HG03280 (cell line): ENCODE results near the gene PTGIR.
"Not testable (repeated sequence)": the region's sequence is repeated elsewhere in the genome, so short reads cannot be mapped to it uniquely, and the experiment has no call there.

Source experiments
- ATAC-seq: cut with Tn5 transposase; IDR thresholded peaks from one replicate; pipeline ENCODE4 v1.9.1; 2021; ENCODE audit warnings: mild to moderate bottlenecking, moderate library complexity; ENCODE audit not compliant: unreplicated experiment

Gene PTGIR

DNA sequence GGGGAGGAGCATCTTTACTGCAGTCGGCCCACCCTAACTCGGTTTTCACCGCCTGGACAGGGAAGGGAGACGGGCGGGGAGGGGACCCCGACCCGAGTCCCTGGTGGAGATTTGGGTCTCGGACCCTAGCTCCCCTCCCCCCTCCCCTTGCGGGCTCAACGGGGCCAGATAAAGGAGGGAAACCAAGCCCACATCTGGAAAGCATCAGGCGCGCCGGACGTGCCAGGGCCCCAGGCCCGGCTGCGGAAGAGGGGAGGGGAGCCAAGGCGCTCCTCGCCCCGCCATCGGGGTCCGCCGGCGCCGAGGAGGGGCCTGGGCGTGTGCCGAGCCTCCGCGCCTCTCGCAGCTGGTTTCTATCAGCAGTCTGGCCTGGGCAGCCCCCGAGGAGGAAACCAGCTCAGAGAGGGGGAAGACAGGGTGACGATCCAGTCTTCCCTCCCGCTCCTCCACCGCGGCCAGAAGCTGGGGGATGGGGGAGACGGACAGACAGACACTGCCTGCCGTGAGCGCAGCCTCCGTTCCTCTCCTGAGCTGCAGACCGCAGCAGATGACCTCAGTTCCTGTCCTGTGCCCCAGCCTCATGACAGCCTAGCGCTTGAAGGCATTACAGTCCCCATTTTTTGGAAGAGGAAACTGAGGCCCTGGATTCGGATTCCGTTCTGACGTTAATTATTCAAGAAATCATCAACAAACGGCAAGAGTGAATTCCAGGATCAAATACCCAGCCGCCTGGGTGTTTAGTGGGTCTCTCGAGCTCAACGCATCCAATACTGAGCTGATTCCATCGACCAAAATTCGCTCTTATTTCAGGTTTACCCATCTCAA, 14.7 kb upstream of the PTGIR start:
- no peak for ATAC-seq

DNA sequence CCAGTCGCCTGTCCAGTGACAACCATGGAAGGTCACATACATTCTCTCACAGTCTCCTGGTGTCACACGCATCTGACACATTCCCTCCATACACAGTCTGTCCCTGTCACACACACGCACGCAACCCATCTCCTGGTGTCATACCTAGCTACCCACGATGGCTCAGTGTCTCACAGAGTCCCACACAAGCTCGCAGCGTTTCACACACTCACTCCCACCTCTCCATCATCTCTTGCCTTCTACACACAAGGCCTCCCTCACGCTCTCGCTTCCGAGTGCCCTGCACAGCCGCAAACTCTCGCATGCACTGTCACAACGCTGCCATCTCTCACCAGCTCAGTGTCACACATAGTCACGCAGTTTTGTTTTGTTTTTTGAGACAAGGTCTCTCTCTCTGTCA, 12.3 kb upstream of the PTGIR start:
- ATAC-seq: no peak

DNA sequence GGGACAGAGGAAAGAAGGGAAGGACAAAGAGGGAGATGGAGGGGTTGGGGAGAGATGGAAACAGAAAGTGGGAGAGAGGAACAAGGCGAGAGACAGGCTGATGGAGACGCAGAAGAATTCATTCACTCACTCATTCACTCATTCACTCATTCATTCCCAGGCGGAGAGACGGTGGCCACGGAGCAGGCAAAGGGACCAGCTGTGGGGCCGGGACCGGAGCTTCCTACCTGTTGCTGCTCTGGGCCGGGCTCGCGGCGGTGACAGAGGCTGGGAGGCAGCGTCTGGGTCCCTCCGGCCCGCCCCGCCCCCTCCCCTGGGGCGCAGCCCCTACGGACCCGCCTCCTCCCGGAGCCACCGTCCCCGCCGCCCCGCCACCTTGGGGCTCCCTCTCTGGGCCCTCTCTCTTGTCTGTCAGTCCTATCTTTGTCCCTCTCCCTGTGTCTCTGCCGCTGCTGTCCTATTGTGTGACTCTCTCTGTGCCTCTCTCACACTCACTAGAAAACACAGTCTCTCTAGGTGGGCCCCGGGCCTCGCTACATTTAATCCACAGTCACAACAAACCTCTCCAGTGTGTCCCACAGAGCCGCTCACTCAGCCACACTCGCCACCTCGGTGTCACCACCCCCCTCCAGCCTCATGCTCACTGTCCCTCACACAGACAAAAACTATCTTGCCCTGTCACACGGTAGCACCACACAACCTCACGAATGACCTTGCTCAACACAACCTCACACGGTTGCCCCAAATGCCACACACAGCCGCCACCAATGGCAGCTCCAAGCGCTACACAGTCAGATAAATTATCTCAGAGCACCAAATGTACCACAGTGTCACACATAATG, 11.3 kb upstream of the PTGIR start, which contains the start of gene GNG8:
Gene GNG8, minus strand, starts transcription at position 283 of the 842 bp plus-strand sequence. CDS start 1,520 bp downstream, outside the sequence.
- ATAC-seq: no peak

DNA sequence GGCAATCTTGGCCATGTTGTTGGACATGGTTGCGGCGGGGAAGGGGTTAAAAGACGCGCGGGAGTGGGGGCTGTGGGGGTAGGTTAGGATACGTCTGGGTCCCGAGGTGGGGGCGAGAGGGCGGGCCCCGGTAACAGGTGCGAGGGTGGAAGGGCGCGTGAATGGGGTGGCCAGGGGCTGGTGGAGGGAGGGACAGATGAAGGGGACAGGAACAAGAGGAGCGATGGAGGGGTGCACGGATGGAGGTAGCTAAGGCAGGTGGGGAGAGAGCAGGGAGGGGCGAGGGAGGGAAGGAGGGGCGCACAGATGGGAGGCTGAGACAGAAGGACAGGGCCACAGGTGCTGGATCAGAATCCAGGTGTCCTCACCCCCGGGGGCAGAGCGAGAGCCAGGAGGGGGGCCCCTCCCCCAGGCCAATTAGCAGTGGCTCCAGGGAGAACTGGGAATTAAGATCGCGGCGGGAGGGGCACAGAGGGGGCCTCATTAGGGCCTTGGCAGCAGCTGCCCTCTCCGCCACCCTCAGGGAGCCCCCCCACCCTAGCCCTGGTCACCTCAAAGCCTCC, 9.8 kb upstream of the PTGIR start:
- ATAC-seq: no peak

DNA sequence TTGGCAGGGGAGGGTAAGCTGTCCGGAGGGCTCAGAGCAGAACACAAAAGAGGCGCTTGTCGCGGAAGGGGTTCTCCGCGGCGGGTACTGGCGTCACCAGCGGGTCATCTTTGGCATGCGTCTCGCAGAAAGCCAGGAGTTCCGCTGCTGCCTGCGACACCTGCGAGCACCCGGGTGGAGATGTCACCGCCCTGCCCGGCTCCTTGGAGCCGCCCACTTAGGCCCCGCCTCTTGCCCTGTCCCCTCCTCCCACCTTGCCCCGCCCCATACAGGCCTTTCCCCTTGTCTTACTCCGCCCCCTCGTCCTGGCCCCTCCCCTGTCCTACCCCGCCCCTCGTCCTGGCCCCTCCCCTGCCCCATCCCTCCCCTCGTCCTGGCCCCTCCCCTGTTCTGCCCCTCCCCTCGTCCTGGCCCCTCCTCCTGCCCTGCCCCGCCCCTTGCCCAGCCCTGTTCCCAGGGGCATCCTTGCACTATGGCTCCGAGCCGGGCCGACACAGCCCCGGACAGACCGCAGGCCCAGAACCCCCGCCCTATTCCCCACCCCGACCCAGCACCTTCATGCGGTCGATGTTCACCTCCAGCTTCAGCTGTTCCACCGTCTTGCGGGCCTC, 9.3 kb upstream of the PTGIR start:
- peak; percentile 70 for ATAC-seq

DNA sequence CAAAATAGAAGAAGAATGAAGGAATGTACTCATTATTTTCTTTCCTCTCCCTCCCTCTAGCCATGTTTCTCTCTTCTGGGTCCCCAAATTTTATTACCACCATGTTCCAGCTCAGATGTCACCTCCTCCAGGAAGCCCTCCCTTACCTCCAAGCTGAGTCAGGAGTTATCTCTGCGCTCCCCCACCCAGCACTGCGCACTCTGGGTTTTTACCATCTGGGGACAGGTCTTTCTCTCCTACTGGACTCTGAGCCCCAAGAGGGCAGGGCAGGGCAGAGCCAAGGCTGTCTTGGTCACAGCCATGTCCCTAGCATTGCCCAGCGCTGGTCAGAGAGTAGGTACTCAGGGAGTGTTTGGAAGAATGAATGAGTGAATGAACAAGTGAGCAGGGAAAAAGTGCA, 8.2 kb upstream of the PTGIR start:
- no peak for ATAC-seq

DNA sequence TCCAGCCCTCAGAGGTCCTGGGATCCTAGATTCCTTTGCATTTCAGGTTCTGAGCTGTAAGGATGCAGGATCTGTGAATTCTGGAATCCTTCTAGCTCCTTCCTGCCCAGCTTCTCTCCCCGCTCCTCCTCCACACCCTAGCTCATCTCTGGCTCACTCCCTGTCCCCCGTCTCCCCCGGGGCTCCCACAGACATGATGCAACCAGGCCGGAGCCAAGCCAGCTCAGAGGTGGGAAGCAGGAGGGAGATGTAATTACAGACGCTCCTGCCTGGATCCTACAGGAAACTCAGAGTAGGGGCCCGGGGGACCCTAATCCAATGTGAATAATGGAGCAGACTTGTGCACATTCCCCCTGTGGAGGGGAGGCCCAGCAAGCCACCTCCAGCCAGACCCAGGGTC, 6.6 kb upstream of the PTGIR start:
- ATAC-seq: no peak

DNA sequence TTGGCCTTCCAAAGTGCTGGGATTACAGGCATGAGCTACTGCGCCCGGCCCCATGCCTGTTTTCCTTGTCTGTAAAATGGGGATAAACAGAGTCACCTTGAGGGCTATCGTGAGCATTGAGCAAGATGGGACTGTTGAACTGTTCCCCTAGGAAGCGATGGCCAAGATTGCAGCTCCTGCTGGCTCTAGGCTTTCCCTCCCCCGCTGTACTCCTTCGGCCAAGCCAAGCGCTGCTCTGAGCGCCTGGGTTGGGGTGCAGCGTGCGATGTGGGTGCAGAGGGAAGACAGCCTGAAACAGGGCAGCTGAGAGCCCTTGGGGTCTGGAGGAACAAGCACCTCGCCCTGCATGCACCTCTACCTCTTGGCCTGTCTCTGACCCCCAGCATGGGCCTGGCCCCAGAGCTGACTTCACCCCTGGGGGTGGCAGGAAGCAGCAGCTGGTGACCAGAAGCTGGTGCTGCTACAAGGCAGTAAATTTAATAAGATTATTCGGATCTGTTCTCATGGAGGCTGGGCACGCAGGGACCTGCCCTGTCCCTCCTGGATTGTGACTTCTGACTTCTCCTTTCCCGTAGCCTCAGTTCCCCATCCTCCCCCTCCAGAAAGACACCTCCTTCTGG, 5.8 kb upstream of the PTGIR start:
- no peak for ATAC-seq

DNA sequence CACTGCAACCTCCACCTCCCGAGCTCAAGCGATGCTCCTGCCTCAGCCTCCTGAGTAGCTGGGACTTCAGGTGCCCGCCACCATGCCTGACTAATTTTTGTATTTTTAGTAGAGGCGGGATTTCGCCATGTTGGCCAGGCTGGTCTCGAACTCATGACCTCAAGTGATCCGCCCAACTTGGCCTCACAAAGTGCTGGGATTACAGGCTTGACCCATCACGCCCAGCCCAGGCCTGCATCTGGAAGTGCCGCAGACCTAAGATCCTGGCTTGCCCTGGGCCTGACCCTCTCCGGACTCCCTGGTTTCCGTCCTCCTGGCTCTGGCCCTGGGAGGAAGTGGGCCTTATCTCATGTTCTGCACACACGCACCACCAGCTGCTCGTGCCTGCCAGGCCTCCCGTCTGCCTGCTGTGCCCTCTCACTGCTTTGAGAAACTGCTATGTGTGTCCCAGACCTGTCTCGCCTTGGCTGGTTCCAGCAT, 4.7 kb upstream of the PTGIR start:
- ATAC-seq: no peak

DNA sequence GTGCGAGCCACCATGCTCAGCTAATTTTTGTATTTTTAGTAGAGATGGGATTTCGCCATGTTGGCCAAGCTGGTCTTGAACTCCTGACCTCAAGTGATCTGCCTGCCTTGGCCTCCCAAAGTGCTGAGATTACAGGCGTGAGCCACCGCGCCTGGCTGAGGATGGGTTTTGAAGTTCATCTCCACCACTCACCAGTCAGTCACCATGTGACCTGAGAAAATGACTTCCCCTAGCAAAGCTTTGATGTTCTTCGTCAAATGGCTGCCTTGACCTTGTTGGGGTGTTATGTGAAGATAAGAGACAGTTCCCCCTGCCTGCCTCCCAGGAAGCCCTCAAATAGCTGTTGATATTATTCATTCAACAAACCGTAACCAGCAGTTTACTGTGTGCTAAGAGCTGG, 4.1 kb upstream of the PTGIR start:
- not testable (repeated sequence) for ATAC-seq

DNA sequence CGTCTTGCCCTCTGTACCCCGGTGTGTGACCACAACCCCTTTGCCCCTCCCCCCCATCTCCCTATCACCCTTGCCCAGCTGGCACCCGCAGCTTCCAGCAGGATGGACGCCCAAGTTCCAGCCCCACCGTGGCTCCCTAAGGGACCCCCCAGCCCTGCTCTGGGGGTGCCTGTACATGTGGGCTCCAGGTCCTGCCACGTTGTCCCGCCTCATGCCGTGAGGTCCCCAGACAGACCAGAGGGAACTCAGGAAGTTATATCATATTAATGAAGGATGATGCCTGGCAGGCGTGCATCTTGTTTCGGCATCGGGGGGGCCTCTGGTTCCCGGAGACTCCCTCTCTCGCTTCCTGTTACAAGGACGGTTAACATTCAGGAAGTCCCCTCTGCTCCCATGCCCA, 1.6 kb upstream of the PTGIR start:
- no peak for ATAC-seq

DNA sequence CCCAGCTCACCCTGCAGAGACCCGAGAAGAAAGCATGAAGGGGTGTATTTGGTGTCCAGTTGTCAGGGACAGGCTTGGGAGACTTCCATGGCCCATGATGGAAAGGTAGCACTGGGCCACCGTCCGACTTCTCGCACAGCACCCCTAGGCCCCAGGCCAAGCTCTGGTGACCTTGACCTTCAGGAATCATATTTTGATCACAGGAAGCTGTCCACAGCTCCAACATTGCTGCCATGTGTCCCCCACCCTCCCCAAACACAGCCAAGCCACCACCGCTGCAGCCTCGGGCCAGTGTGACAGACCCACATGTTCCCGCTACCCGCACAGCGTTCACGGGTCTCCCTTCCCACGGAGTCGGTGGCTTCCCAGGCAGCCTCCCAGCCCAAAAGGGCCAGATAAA, 842 bp upstream of the PTGIR start:
- no peak for ATAC-seq

DNA sequence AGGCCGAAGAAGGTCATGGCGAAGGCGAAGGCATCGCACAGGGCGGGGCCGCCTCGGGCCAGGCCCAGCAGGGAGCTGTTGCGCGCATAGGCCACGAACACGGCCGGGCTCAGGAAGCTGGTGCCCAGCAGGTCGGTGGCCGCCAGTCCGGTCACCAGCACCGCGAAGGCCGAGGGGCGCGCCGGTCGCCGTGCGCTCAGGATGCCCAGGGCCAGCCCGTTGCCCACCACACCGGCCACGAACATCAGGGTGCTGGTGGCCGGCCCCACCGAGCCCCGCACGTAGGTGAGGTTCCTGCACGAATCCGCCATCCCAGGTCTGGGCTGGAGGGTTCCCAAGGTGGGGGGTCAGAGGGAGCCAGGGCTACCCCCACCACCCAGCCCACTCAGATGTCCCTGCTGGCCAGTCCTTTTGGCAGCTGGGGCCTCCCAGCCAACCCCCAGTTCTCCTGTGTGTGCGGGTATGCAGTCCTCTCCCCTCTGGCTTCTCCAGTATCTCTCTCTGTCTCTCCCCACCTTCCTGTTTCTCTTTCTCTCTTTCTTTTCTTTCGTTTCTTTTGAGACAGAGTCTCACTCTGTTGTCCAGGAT, 880 bp downstream of the PTGIR start:
- no peak for ATAC-seq

DNA sequence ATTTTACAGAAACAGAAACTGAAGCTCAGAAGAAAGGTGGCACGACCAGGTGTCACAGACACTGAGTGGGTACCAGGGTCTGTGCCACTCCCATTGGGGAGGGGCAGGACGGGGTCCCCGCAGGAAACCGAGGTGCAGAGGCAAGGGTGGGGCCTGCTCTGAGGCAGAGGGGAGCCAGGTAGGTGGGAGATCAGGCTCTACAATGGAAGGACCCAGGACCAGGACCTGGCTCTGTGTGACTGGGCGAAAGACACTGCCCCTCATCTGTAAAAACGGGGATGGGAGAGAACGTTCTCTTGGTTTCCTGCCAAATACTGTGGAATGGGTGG, 2.8 kb downstream of the PTGIR start:
- ATAC-seq: no peak

DNA sequence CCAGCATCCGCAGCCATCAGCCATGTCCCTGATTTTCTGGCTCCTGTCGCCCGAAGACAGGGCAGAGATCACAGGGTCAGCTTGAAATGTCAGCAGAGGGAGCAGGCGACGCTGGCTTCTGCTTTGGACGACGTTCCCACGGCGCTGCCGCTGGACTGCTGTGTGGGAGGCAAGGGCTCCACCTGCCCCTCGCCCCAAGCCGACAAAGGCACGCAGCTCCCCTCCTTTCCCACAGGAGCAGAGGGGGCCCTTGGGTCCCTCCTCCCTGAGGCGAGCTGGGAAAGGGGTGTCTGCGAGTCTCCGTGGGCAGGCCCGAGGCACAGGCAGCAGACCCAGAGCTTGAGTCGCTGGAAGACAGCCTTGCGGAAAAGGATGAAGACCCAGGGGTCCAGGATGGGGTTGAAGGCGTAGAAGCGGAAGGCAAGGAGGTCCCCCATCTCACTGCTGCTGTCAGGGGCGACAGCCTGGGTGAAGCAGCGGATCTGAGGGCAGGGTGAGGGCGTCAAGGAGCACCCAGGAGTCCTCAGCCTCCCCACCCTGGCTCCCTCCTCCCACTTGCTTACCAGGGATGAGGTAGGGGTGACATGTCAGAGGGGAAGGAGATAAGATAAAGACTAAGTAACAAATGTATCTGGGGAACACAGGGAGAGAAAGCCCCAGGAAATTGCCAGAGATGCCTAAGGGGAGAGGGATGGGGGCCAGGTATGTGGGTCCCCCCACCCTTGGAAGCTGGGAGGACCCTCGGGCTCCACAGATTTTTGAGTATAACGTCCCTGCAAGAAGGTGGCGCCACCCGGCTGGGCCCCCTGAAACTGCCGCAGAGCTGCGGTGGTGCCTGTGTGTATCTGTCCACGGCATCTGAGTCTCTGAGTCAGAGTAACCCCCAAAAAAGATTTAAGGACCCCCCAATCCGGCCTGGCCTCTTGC, 3.4 kb downstream of the PTGIR start:
- no peak for ATAC-seq

DNA sequence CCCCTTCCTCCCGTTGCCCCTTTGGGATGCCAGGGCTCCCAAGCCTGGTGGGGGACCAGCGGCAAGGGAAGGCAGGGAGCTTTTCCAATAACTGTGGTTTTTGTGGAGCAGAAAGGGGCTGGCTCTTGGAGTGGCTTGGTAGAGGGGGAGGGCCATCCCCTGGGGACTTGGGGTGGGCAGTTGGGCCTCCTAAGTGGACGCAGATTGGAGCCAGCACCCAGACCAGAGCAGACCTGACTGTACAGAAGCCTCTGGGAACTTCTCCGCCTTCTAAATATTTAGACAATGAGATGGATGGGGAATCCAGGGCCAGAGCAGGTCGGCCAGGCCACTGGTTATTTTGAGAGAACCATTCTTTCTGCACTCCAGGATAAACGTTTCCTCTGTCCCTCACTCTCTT, 4.2 kb downstream of the PTGIR start:
- ATAC-seq: no peak

DNA sequence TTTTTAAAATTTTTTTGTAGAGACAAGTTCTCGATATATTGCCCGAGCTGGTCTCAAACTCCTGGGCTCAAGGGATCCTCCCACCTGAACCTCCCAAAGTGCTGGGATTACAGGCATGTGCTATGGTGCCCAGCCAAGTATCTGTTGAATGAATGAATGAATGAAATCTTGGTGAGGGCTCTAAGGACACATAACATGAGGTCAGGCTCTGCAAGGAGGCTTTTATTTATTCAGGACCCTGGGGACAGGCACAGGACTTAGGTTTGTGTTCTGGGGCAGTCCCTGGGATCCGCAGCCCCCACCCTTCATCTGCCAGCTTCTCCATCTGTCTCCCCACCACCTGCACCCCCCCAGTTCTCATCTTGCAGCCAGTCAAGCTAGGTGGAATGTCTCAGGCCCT, 4.6 kb downstream of the PTGIR start:
- no peak for ATAC-seq

DNA sequence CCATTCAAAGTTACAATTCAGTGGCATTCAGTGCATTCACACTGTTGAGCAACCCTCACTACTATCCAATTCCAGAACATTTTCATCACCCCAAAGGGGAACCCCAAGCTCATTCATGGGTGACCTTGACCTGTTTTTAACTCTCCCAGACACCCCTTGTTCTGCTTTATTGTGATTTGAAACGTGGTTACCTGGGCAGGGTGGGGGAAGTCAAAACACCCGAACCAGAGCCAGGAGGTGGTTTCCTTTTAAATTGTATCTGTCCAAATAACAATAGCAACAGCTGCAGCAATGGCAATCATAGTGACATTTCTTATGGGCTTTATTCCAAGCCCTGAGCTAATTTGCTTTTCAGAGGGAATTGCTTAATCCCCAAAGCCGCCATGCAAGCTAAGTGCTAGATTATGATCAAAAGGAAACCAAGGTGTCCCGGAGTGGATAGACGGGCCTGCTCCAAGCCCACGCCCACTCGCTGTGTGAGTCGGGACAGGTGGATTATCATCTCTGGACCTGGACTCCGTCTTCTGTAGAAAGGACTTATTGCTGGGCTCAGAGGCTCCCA, 6.1 kb downstream of the PTGIR start:
- no peak for ATAC-seq

DNA sequence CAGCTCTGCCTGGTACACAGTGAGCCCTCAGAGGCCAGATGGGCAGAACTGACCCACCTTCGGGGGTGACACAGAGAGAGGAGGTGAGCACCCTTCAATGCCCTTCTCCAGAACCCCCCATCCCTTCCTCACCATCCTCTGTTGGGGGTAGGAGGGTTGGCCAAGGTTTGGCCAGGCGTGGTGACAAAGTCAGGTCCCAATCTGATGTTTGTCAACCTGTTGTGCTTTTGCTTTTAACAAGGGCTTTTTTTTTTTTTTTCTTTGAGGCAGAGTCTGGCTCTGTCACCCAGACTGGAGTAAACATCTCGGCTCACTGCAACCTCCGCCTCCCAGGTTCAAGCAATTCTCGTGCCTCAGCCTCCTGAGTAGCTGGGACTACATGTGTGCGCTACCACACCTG, 7.3 kb downstream of the PTGIR start:
- ATAC-seq: no peak
